Activated CD4-positive, CD25-positive, alpha-beta regulatory T cell treated with anti-CD3 and anti-CD28 coated beads, Interleukin-2, amount 50 U/mL, for 16 hours (primary cell): ENCODE data around the gene PTPN13.

Experiments used
- DNase-seq: peaks from one replicate; pipeline ENCODE4 v3.0.0-alpha.2; 2020; ENCODE audit warnings: low read depth, low spot score

PTPN13 gene

GRCh38 chr4:86593688-86594558 is at the start of gene PTPN13:
TSS of gene PTPN13 (plus strand) at chr4:86594315. CDS start at chr4:86635257, 40,942 bp downstream.
- peak; percentile 13 for DNase-seq

GRCh38 chr4:86547140-86547539 is 47.0 kb upstream of the PTPN13 start:
- DNase-seq: no peak

- no peak for DNase-seq
Observed at GRCh38 chr4:86549163-86549788, 44.8 kb upstream of the PTPN13 start.

GRCh38 chr4:86551387-86551786 is 42.7 kb upstream of the PTPN13 start:
- DNase-seq: no peak

- no peak for DNase-seq
Observed at GRCh38 chr4:86554646-86555045, 39.5 kb upstream of the PTPN13 start.

GRCh38 chr4:86556791-86557415 is 37.2 kb upstream of the PTPN13 start:
- DNase-seq: no peak

- no peak for DNase-seq
Observed at GRCh38 chr4:86557526-86557925, 36.6 kb upstream of the PTPN13 start.

GRCh38 chr4:86558258-86558657 is 35.9 kb upstream of the PTPN13 start:
- no peak for DNase-seq

- DNase-seq: no peak
Observed at GRCh38 chr4:86558797-86559196, 35.3 kb upstream of the PTPN13 start.

- no peak for DNase-seq
Observed at GRCh38 chr4:86560447-86560846, 33.7 kb upstream of the PTPN13 start.

GRCh38 chr4:86561256-86561655 is 32.9 kb upstream of the PTPN13 start:
- DNase-seq: no peak

- no peak for DNase-seq
Observed at GRCh38 chr4:86563416-86563815, 30.7 kb upstream of the PTPN13 start.

- no peak for DNase-seq
Observed at GRCh38 chr4:86564795-86565194, 29.3 kb upstream of the PTPN13 start.

GRCh38 chr4:86565651-86566050 is 28.5 kb upstream of the PTPN13 start:
- DNase-seq: no peak

GRCh38 chr4:86569103-86569870 is 24.8 kb upstream of the PTPN13 start:
- no peak for DNase-seq

GRCh38 chr4:86579941-86580340 is 14.2 kb upstream of the PTPN13 start:
- DNase-seq: no peak

- no peak for DNase-seq
Observed at GRCh38 chr4:86582410-86582809, 11.7 kb upstream of the PTPN13 start.

GRCh38 chr4:86586160-86586572 is 7.9 kb upstream of the PTPN13 start:
- DNase-seq: no peak

GRCh38 chr4:86586626-86587380 is 7.3 kb upstream of the PTPN13 start:
- DNase-seq: no peak

GRCh38 chr4:86587381-86588140 is 6.6 kb upstream of the PTPN13 start:
- no peak for DNase-seq
